ENCODE data around the gene PIAS1. TPM values are rescaled to one million over a fixed set of nuclear protein-coding genes. Genes with fewer than 3 reads are reported as not detected.

Gene PIAS1
- total and polyA plus RNA-seq, 9 of the 15 experiments (the other 6 are each of a cell fraction or from before 2014, with no cell fraction given) = 18.0 to 59.1 (median 28.5) TPM

DNA sequence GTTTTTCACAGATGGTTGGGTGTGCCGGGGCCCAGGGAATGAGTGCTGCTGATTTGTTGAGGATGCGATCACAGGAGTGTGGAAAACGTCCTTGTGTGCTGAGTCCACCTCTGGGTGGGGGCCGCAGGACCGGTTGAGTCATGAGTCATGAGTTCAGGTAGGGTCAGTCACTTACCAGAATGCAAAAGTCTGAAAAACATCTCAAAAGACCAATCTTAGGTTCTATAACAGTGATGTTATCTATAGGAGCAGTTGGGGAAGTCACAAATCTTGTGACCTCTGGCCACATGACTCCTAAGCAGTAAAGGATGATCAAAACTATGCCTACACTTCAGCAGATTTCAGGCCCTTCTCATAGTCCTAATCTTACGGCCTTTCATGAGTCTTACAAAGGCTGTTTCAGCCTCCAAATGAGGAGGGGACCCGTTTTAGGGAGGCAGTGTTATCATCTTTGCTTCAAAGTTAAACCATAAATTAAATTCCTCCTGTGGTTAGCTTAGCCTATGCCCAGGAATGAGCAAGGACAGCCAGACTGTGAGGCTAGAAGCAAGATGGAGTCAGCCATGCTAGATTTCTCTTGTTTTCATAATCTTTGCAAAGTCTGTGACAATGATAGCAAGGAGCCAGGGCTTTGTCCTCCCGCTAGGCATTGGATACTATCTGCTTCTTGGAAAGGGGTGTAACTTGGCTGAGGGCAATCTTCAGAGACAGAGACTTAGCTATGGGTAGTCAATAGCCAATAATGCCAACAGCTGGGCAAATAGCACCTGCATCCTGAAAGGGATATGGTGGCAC is 30.6 kb upstream of the PIAS1 start (continued):
- TF ChIP-seq, protein P1, sequence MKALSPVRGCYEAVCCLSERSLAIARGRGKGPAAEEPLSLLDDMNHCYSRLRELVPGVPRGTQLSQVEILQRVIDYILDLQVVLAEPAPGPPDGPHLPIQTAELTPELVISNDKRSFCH (CRISPR knock-in tag; IDR thresholded peaks at IDR 0.05) = no peak
- TF ChIP-seq, protein P1 (tag; IDR thresholded peaks at IDR 0.05) = peak; percentile 85
- TF ChIP-seq HMG20A (CRISPR knock-in tag; conservative IDR thresholded peaks at IDR 0.05) = no peak
- no peak for TF ChIP-seq RBM14 (IDR thresholded peaks at IDR 0.05; ENCODE audit: borderline replicate concordance, insufficient read depth, low read depth, low read length)
- TF ChIP-seq SRF (CRISPR knock-in tag; IDR thresholded peaks at IDR 0.05) = no peak
- no peak for TF ChIP-seq THRAP3 (IDR thresholded peaks at IDR 0.05; ENCODE audit: borderline replicate concordance)
- TF ChIP-seq, protein P2, sequence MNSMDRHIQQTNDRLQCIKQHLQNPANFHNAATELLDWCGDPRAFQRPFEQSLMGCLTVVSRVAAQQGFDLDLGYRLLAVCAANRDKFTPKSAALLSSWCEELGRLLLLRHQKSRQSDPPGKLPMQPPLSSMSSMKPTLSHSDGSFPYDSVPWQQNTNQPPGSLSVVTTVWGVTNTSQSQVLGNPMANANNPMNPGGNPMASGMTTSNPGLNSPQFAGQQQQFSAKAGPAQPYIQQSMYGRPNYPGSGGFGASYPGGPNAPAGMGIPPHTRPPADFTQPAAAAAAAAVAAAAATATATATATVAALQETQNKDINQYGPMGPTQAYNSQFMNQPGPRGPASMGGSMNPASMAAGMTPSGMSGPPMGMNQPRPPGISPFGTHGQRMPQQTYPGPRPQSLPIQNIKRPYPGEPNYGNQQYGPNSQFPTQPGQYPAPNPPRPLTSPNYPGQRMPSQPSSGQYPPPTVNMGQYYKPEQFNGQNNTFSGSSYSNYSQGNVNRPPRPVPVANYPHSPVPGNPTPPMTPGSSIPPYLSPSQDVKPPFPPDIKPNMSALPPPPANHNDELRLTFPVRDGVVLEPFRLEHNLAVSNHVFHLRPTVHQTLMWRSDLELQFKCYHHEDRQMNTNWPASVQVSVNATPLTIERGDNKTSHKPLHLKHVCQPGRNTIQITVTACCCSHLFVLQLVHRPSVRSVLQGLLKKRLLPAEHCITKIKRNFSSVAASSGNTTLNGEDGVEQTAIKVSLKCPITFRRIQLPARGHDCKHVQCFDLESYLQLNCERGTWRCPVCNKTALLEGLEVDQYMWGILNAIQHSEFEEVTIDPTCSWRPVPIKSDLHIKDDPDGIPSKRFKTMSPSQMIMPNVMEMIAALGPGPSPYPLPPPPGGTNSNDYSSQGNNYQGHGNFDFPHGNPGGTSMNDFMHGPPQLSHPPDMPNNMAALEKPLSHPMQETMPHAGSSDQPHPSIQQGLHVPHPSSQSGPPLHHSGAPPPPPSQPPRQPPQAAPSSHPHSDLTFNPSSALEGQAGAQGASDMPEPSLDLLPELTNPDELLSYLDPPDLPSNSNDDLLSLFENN (IDR thresholded peaks at IDR 0.05; ENCODE audit: low read depth in 2 of 2, low read length in 2 of 2) = no peak
- TF ChIP-seq ZNF23 (CRISPR knock-in tag; IDR thresholded peaks at IDR 0.05) = 0 out of 2 replicates have a peak, but pooled peaks have one; percentile 37
- TF ChIP-seq EP400 (IDR thresholded peaks at IDR 0.05) = no peak
- TF ChIP-seq SAP30 (IDR thresholded peaks at IDR 0.05; ENCODE audit: borderline replicate concordance, insufficient read depth, low read depth, low read length, poor library complexity, severe bottlenecking) = no peak
- TF ChIP-seq TSHZ1 (CRISPR knock-in tag; IDR thresholded peaks at IDR 0.05) = peak; percentile 84
- no peak for TF ChIP-seq SMARCB1 (IDR thresholded peaks at IDR 0.05; ENCODE audit: insufficient read length, low read depth)
- TF ChIP-seq CTBP1 (IDR thresholded peaks at IDR 0.05; ENCODE audit: borderline replicate concordance) = peak; percentile 67; the same call in 1 of the 2 replicates
- no peak for TF ChIP-seq C11orf30 (IDR thresholded peaks at IDR 0.05; ENCODE audit: low read depth)
- no peak for TF ChIP-seq PBX2 (CRISPR knock-in tag; IDR thresholded peaks at IDR 0.05; ENCODE audit: low read depth)
- 0 out of 2 replicates have a peak, but pooled peaks have one; percentile 17 for TF ChIP-seq PBX2 (tag; conservative IDR thresholded peaks at IDR 0.05; ENCODE audit: low read depth)

Measured in K562 (cell line).